ENCODE data around the gene TSKU. TPM values are rescaled to one million over a fixed set of nuclear protein-coding genes. Genes with fewer than 3 reads are reported as not detected.

Gene TSKU
- total RNA-seq, 1 donor from 2014 or later, result 4.9 TPM

DNA sequence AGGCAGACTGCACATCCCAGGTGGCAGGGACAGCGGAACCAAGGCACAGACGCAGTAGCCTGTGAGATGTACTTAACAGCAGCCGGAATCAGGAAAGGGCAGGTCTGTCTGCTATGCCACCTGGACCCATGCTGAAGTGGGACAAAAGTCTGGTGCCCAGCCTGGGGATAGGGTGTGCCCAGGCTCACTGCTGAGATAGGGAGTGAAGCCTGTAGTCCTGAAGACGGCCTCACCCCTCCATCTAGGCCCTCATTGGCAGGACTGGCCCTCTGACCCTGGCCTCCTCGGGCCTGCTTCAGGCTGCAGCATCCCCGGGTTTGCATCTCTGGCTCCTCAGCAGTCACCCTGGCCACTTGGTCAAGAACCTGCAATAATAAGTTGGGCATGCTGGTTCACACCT is 32.4 kb upstream of the TSKU start:
- FAIRE-seq (no peak), DNase-seq (ENCODE audit: low spot score in 2 of 2) (no peak)

DNA sequence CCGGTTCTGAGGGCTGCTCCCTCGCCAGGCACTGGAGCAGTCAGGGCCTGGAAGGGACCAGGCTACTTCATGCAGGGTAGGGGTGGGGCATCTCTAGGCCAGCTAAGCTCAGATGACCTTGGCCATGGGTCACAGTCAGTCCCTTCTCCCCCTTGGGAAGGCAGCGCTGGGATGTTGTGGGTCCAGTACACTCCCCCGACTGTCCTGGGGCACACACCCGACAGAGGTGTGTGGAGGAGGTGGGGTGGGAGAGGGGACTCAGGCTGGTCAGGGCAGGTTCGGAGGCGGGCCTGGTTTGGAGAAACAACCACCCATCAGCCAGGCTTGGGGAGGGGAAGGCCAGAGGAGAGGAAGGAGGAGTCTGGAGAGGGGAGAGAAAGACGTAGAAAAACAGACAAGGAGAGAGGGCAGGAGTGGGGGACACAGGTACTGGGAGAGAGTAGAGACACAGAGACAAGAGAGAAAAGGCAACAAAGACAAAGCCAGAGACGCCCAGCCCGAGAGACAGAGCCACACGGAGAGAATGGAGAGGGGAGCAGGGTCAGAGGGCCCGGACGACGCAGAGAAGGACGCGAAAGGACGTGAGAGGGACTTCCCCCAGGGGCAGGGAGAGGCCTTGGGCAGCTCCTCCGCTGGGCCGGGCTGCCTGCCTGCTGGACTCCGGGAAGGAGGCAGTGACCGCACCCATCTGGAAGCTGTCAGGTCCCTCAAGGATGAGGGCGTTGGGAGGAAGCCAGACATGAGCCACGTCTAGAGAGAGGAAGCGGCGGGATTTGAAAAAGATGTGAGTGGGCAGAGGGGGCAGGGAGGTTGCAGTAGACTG is 30.6 kb upstream of the TSKU start:
- DNase-seq (ENCODE audit: low spot score in 2 of 2), result peak in 1 of 2 donors; percentile 27

DNA sequence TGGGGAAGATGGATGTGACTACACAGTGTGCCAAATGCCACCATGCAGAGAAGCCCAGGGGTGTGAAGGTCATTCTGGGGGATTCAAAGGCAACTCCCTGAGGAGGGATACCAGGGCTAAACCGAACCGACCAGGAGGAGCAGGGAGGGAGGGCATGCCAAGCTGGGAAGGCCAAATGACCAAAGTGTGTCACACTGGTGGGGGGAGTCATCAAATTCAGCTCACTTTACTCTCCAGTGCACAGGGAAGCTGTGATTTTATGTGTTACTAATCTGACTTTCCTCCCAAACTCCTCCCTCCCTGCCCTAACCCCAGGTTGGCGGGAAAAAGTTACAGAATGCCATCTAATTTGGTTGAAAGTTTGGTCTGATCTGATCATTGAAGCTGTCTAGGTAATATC is 29.7 kb upstream of the TSKU start:
- DNase-seq (ENCODE audit: low spot score in 2 of 2) (no peak), FAIRE-seq (no peak)

More for the DNA sequence above, 30.6 kb upstream of the TSKU start:
- FAIRE-seq, result no peak

DNA sequence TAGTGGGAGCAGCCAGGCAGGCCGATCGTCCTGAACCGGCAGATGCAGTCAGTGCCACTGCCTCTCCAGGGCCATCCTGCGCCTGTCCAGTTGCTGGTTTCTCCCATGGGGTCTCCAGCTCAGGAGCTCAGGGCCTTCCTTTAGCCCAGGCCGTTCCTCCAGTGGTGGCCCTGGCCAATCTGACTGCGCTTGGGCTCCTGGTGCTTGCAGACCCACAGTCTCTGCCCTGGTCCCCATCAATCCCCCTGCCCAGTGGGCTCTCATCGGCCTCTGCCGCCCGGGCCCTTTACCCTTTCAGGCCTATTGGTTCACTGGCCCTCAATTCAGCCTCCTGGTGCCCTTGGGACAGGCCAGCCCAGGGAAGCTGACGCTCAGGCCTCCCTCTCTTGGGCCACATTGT is 29.2 kb upstream of the TSKU start:
- DNase-seq (ENCODE audit: low spot score in 2 of 2), result no peak
- no peak for FAIRE-seq

DNA sequence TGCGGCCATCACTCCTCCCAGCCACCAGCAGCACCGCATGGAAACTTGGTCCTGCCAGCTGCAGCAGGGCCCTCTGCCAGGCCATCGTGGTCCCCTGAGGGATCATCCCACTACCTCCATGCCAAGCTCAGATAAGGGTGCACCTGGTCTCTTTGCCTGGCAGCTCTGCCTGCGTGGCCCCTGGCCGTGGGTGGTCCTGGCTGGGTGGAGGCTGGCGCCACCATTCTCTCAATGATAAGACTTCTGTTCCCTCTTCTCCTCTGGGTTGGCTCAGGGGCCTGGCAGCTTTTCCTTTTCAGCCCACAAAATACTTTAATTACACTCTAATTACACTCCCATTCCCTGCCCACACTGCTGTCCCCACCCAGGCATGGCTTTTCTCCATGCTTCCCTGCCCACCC is 26.8 kb upstream of the TSKU start:
- no peak for DNase-seq (ENCODE audit: low spot score in 2 of 2)
- FAIRE-seq, result no peak

DNA sequence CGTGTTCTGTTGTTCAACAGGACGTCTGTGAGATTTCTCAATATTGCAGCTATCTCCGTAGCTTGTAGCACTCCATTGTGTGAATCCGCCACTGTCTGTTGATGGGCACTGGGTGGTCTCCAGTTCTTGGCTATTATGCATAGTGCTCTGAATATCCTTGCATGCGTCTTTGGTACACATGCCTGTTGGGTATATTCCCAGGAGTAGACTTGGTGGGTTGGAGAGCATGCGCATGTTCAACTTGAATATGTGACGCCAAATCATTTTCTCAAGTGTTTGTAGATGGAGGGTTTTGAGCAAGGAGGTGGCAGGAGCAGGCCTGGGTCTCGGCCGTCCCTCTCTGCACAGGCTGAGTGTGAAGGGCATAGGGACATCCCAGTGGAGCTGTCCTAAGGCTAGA is 24.8 kb upstream of the TSKU start:
- FAIRE-seq, result no peak
- no peak for DNase-seq (ENCODE audit: low spot score in 2 of 2)

DNA sequence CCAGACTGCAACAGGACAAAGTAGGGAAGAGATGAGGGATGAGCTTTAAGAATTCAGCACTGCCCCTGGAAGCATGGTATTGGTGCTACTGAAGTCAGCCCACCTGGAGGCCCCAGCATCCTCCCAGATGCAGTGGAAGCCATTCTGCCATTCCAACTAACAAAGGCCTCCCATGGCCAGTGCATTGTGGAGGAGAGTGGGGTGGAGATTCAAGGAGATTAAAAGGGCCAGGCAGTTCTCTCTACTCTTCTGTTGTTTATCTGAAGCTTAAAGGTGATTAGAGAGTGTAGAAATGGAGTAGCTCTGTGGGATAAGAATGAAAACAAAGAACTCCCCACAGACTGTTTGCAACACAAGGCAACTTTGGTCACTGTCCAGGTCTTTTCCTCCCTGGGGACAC is 24.1 kb upstream of the TSKU start:
- FAIRE-seq, result no peak

DNA sequence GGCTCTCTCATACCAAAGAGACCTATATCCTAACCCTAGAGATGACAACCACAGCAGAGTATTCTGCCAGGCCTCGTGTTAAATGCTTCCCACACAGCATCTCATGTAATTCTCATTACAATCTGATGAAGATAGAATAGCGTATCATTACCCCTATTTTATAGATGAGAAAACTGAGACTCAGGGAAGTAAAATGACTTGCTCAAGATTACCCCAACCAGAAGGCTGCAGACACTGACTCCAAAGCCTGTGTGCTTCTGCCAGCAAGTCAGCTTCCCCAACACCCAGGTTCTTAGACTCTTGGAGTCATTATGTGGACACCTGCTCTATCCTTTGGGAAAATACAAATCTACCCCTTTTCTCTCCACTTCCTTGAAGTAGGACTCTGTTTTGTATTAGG is 23.6 kb upstream of the TSKU start:
- FAIRE-seq (no peak), DNase-seq (ENCODE audit: low spot score in 2 of 2) (no peak)

More for the DNA sequence above, 24.1 kb upstream of the TSKU start:
- no peak for DNase-seq (ENCODE audit: low spot score in 2 of 2)

DNA sequence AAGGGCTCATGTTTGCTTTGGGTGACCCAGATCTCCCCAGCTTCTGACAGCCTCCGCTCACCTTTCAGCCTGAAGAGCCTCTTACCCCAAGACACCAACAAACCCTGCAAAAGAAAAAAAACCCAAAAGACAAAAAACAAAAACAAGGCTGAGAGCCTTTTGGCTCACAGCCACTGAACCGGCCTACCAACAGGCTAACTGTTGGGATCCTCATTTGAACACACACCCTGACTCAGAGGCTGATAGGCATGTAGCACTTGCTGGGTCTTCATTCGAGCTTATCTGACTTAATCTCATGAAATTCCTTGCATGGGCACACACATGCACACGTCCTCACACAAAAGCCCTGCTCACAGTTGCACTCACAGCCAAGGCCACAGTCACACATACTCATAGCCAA is 22.9 kb upstream of the TSKU start:
- FAIRE-seq (no peak), DNase-seq (ENCODE audit: low spot score in 2 of 2) (no peak)

DNA sequence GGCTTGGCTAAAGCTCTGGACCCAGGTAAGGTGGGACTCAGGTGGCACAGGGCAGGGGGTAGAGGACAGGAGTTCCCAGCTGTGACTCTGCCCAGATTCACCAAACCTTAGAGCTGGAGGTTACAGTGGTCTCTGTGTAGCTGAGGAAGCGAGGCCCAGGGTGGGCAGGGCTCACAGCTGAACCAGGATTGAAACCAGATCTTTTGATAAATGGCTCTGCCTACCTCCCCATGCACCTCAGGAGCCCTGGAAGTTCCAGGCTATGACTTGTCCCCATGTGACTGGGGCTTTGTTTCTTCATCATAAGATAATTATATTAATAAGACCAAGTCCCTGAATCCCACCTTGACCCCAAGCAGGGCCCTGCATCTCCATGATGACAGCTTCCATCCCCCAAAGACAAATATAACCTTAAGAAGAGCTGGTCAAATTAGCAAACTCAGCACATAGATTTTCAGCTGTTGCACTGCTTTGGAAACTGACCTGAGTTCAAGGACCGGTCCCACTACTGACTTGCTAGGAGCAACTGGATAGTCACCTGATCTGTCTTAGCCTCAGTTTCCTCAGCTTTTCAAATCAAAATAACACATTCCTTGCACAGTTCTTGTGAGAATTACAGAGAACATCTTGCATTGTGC is 21.3 kb upstream of the TSKU start:
- no peak for DNase-seq (ENCODE audit: low spot score in 2 of 2)
- no peak for FAIRE-seq

DNA sequence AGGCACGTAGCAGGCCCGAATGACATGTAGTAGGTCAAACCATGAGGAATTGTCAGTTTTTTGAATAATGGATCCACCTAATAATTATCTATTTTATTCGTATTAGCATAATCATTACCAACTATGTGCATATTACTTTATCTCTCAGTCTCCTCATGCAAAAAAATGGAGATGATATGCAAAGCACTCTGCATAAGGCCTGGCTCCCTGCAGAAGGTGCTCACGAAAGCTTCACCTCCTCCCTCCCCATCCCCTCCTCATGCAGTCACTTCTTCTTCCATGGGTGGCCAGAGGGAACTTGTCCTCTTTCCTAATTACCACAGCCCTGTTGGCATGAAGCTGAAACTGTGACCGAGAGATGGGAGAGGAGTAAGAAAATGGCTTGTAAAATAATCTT is 20.8 kb upstream of the TSKU start:
- FAIRE-seq (no peak), DNase-seq (ENCODE audit: low spot score in 2 of 2) (no peak)

DNA sequence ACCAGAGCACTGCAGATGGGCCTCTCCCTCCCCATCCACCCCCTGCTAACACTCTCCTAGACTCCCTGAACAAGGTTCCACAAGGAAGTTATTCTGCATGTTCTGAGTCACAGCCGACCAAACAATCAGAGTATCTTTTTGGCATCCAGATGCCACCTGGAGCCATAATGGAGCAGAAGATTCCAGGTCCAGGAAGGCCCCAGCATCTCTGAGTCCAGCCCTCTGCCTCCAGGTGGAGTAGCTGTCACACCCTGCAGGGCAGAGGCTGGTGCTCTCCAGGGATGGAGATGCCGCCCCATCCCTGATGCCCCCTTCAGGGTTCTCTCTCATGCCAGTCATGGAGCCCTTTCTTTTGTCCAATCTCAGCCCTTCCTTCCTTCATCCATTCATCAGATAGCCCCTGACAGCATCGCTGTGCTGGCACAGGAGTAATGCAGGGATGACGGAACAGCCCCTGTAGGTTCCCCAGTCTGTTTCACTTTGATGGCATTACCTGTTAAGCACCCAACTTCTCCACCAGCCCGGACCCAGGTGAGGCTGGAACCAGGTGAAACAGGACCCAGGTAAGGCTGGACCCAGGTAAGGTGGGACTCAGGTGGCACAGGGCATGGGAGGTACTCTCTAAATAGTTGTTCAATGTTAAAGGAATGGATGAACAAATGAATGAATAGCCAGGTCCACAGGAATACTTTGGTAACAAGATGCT is 20.1 kb upstream of the TSKU start:
- FAIRE-seq, result no peak
- no peak for DNase-seq (ENCODE audit: low spot score in 2 of 2)

DNA sequence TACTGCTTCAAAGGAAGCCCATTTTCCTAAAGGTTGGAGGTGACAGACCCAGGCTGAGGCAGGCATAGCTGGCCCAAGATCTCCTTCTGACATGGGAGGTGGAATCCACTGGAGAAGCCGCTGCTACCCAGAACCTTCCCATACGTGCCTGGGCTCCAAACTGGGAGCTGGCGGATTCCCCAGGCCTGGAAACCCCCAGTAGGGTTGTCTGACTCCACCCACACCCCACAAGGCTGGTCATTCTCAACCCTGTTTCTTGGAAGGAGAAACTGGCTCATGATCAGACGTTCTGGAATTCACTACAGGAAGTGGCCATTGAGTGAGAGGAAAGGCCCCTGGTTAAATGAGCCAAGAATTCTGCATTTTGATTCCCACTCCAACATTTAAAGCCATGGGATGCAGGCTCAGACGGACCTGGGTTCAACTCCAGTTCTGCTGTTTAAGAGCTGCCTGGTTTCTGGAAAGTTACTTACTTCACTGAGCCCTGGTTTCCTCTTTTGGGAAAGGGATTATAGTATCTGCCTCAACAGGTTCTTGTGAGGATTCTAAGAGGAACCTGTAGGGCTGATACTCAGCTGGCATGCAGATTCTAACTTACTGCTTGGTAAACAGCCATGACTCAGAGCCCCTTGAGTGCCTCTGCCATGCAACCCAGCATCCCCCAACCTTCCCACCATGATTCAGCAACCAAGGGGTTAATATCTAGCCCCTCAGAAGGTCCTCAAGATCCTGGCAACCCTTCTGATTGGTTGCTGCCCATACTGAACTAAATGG is 19.4 kb upstream of the TSKU start:
- DNase-seq (ENCODE audit: low spot score in 2 of 2) (peak in 1 of 2 donors; percentile 51), FAIRE-seq (no peak)

DNA sequence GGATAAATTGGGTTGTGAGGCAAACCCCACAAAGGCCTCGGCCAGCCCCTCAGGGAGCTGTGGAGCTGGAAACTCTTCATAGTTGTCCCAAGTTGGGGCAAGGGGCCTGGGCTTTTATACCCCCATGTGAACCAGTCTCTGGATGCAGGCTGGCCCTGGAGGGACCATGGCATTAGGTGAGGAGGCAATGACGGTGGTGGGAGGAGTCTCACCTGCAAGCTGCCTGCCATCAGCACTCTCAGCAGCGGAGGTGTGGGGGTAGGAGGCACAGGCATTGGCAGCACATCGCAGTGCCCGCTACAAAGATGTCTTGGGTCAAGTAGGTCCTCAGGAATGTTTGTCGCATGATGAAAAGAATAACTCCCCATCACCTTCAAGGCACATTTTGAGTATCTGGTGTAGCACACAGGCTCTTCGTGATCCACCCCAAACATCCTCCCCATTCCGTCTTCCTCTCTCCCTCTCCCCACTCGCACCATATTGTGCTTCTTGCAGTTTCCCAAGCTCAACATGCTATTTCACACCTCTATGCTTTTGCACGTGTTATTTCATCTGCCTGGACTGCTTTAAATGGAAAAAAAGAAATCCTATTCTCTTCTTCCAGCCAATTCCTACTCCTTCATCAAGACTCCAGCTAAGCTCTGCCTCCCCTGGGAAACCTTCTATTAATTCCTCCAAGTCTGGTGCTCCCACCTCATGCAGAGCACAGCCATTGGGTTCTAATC is 18.1 kb upstream of the TSKU start:
- no peak for DNase-seq (ENCODE audit: low spot score in 2 of 2)
- no peak for FAIRE-seq

DNA sequence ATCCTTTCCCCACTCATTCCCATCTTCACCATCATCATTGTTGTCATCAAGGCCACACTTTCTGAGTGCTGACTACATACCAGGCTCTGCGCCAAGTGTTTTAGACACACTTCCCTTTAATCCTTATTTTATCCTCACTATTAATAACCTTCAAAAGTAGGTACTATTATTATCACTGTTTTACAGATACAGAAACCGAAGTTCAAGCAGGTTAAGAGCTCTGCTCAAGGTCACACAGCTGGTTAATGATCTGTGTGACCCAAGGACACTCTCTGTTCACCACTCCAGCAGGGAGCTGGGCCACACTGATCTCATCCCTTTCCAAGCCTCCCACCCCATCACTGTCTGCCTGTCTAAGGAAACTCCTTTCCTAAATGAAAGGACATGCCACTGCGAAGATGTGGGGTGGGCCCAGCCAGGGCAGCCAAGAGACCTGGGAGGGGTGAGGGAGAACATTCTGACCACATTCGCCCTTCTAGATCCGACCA is 17.2 kb upstream of the TSKU start:
- FAIRE-seq (no peak), DNase-seq (ENCODE audit: low spot score in 2 of 2) (no peak)

DNA sequence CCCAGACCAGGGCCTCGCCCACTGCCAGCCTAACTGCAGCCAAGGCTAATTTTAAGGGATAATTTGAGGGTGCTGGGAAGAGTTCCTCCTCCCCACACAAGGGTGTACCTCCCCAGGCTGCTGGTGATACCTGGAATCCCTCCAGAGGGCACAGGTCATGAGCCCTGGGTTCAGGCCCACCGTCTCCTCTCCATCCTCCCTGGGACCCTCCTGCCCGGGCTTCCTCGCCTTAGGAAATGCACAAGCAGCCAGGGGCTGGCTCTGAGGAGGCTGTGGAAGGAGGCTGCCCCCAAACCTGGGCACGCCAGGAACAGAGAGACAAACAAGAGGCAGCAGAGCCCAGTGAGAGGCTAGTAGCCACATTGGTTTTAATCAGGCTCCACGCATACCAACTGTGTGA is 16.6 kb upstream of the TSKU start:
- FAIRE-seq (no peak), DNase-seq (ENCODE audit: low spot score in 2 of 2) (no peak)

DNA sequence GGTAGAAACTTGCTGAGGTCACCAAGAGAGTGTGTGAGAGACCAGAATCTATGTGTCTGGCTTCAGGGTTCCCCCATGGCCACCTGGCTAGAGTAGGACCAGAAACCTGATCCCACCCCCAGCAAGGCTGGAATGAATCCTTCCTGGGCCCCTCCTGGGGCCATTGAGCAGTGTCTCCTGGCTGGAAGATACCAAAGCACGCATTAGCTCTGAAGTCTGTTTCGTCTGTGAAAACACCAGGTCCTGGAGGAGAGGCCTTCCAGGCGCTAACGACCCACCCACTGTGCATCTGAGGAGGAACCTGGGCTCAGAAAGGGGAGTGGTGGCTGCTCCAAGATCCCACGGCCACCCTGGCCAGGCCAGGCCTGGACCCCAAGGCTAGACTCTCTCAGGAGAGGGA is 15.5 kb upstream of the TSKU start:
- FAIRE-seq, result no peak

DNA sequence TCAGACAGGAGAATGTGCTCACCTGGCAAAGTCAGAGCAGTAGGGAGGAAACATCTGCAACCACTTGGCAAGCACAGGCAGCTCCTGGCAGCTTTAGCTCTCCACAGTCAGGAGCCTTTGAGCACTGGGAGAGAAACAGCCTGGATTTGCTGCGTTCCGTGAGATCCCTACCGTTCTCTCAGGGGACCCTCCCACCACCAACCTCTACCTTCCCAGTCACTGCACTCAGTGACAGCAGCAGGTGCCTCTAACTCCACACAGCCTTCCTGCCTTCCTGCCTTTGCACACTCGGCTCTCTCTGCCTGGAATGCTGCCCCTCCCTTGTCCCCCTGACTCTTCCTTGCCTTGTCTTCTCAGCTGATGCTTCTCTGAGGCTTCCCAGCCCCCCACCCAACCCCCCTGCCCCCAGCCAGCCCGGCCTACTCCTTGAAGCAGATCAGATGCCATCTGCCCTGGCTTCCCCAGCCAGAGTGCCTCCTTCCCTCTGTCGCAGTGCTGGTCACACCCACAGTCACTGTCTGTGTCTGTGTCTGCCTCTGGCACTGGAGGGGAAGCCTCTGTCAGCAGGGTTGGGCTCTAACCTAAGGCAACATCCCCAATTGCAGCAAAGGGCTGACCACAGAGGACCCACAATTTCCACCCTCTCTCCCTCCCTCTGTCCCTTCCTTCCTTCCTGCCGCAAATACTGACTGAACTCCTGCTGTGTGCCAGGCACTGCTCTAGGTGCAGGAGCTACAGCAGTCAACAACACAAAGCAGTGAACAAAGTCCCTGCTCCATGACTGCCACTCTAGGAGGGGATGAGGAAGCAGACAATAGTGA is 14.9 kb upstream of the TSKU start:
- DNase-seq (ENCODE audit: low spot score in 2 of 2), result no peak
- FAIRE-seq, result no peak

More for the DNA sequence above, 15.5 kb upstream of the TSKU start:
- no peak for DNase-seq (ENCODE audit: low spot score in 2 of 2)

DNA sequence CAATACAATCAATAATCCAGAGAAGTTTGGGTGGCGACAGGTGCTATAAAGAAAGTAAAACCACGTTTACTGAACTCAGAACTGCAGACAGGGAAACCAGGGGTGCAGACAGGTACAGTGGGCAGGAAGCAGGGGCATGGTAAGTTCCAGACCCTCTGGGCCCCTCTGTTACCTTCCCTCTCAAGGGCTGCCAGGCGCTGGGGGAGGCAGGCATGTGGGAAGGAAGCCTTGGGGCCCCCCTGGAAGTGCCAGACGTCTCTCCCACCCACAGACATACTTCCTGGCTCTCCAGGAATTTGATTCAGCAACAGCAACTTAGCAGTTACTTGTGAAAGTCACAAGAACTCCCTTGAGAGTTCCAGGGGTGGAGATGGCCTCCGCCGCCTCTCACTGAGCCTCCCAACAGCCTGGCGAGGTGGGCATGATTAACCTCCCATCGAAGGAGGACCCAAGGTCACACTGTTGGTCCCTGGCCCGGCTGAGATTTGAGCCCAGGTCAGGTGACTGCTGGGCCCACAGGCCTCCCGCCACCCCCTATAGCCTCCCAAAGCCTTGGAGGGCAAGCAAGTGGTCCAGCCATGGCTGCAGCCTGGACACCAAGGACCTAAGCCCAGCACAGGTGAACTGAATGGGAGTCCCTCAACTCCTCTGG is 14.1 kb upstream of the TSKU start:
- no peak for FAIRE-seq
- no peak for DNase-seq (ENCODE audit: low spot score in 2 of 2)
